Tongue (tissue), 2 donors: ENCODE results near the gene OR1I1. TPM values are rescaled to one million over a fixed set of nuclear protein-coding genes. Genes with fewer than 3 reads are reported as not detected.

Source experiments
- DNase-seq: peaks from one replicate; pipeline ENCODE4 v3.0.0-alpha.2; 2015
- total RNA-seq: library from RNA; depleted of rRNA; stranded (reverse); fragments of >200 nt; gene quantifications from one replicate; pipeline ENCODE4 v1.2.3, GENCODE V29; 2014

The OR1I1 gene
- total RNA-seq, 1 donor from 2014 or later = not detected

GRCh38 chr19:15118789-15119494 lies 36.9 kb downstream of the OR1I1 start:
- DNase-seq = no peak

- no peak for DNase-seq
Measured at GRCh38 chr19:15120135-15121026, 38.4 kb downstream of the OR1I1 start.

GRCh38 chr19:15122331-15123030 lies 40.5 kb downstream of the OR1I1 start:
- no peak for DNase-seq

GRCh38 chr19:15123031-15123890 lies 41.2 kb downstream of the OR1I1 start:
- no peak for DNase-seq

- DNase-seq = peak; percentile 93
Measured at GRCh38 chr19:15123900-15124299, 41.9 kb downstream of the OR1I1 start.

- DNase-seq = no peak
Measured at GRCh38 chr19:15124572-15125231, 42.7 kb downstream of the OR1I1 start.

GRCh38 chr19:15125232-15126067 lies 43.4 kb downstream of the OR1I1 start:
- peak; percentile 99 for DNase-seq

- no peak for DNase-seq
Measured at GRCh38 chr19:15126131-15126910, 44.3 kb downstream of the OR1I1 start.

- no peak for DNase-seq
Measured at GRCh38 chr19:15128162-15128770, 46.3 kb downstream of the OR1I1 start.

- peak; percentile 61 for DNase-seq
Measured at GRCh38 chr19:15129856-15130585, 48.0 kb downstream of the OR1I1 start.

GRCh38 chr19:15136234-15136954 lies 54.4 kb downstream of the OR1I1 start:
- no peak for DNase-seq

- no peak for DNase-seq
Measured at GRCh38 chr19:15137777-15138176, 55.8 kb downstream of the OR1I1 start.

- no peak for DNase-seq
Measured at GRCh38 chr19:15138427-15138826, 56.4 kb downstream of the OR1I1 start.

- no peak for DNase-seq
Measured at GRCh38 chr19:15141143-15141542, 59.1 kb downstream of the OR1I1 start.

- no peak for DNase-seq
Measured at GRCh38 chr19:15142313-15142712, 60.3 kb downstream of the OR1I1 start.
